HepG2 (cell line): ENCODE measurements around the gene NGB. TPM values are rescaled to one million over a fixed set of nuclear protein-coding genes. Genes with fewer than 3 reads are reported as not detected.

Experiments
- ATAC-seq: fragments of 200-7000 bp; cut with Tn5 transposase; 3 replicates; pipeline ENCODE4 v1.9.1; 2020; ENCODE audit warnings: mild to moderate bottlenecking, moderate library complexity
- Bru-seq: library from RNA; stranded (reverse); fragments of 400-500 nt; gene quantifications from one replicate; lab custom pipeline; 2021; lab: Mats Ljungman, UMichigan
- BruChase-seq, 2 experiments: library from RNA; stranded (reverse); fragments of 400-500 nt; gene quantifications; one replicate each; lab custom pipeline; 2021; lab: Mats Ljungman, UMichigan
- BruUV-seq: library from RNA; stranded (reverse); fragments of 400-500 nt; replicated peaks from 2 replicates; lab custom pipeline; 2021; lab: Mats Ljungman, UMichigan
- CTCF ChIA-PET: fragments of 300-600 bp; formaldehyde crosslinking; extraction: SDS; loops from one replicate; lab custom pipeline; 2021; ENCODE audit warnings: low total read pairs, inconsistent platforms, low intra/inter-chr PET ratio; lab: Yijun Ruan, JAX
- POLR2A ChIA-PET: fragments of 350-600 bp; sonication (Branson Sonifier 250); formaldehyde crosslinking; loops from one replicate; lab custom pipeline; 2020; ENCODE audit warnings: antibody characterized with exemption, inconsistent platforms; lab: Yijun Ruan, JAX
- DNase-seq: peaks from one replicate; pipeline ENCODE4 v3.0.0-alpha.2; 2015; ENCODE audit warnings: low spot score
- FAIRE-seq: peaks from 3 replicates; lab custom pipeline; 2011; peaks lifted over from hg19 to GRCh38; lab: Jason Lieb, UNC
- H2AFZ ChIP-seq: one replicate; pipeline ENCODE4 v1.6.1; 2011; ENCODE audit warnings: low read length, inconsistent platforms
- H3K27ac ChIP-seq: fragments of 300-600 bp; 3 replicates; pipeline ENCODE4 v1.8.0; 2011; ENCODE audit warnings: mixed run types, mild to moderate bottlenecking, mixed read lengths, low read length, inconsistent platforms; ENCODE audit not compliant: insufficient read depth; ENCODE audit errors: extremely low read length
- H3K27me3 ChIP-seq, 2 experiments: fragments of 200-600 bp in 1 of 2; 2 replicates in 1 of 2; 3 replicates in 1 of 2; pipeline versions ENCODE4 v1.6.0 to v1.8.0; 2011; ENCODE audit warnings: low read length in 2 of 2, mild to moderate bottlenecking in 2 of 2, moderate library complexity in 2 of 2, inconsistent platforms in 1 of 2; ENCODE audit not compliant: insufficient read depth in 2 of 2, control insufficient read depth in 1 of 2
- H3K36me3 ChIP-seq, 2 experiments: fragments of 200-600 bp in 1 of 2; replicated peaks in 1 of 2; 2 replicates in 1 of 2; 3 replicates in 1 of 2; pipeline versions ENCODE4 v1.5.1 to v1.8.0; 2011; ENCODE audit warnings: low read length in 2 of 2, inconsistent platforms in 1 of 2; ENCODE audit not compliant: insufficient read depth in 2 of 2, control insufficient read depth in 1 of 2
- H3K4me1 ChIP-seq: 2 replicates; pipeline ENCODE4 v1.5.1; 2012; ENCODE audit warnings: low read length, inconsistent platforms; ENCODE audit not compliant: insufficient read depth
- H3K4me2 ChIP-seq: 2 replicates; pipeline ENCODE4 v1.6.0; 2011; ENCODE audit warnings: low read depth, low read length, inconsistent platforms
- H3K4me3 ChIP-seq, 3 experiments: fragments of 200-600 bp in 1 of 3; sonication (generic), shearing (Covaris generic) in 1 of 3; replicated peaks in 1 of 3; 2 replicates each; pipeline ENCODE4 v1.5.1; 2011 to 2016; ENCODE audit warnings: low read length in 3 of 3, inconsistent platforms in 2 of 3, low read depth in 2 of 3, mild to moderate bottlenecking in 2 of 3, control low read depth in 1 of 3, mixed read lengths in 1 of 3; ENCODE audit not compliant: insufficient read depth in 1 of 3
- H3K79me2 ChIP-seq: one replicate; pipeline ENCODE4 v1.6.1; 2011; ENCODE audit warnings: low read length, inconsistent platforms; ENCODE audit not compliant: insufficient read depth
- H3K9ac ChIP-seq: 2 replicates; pipeline ENCODE4 v1.6.0; 2011; ENCODE audit warnings: mild to moderate bottlenecking, low read depth, low read length, inconsistent platforms; ENCODE audit not compliant: insufficient read depth
- H3K9me3 ChIP-seq: 2 replicates; pipeline ENCODE4 v1.5.1; 2012; ENCODE audit warnings: mild to moderate bottlenecking, low read length
- H4K20me1 ChIP-seq: 2 replicates; pipeline ENCODE4 v1.6.0; 2011; ENCODE audit warnings: inconsistent platforms, mild to moderate bottlenecking, low read length, moderate library complexity; ENCODE audit not compliant: insufficient read depth
- GABPB1 ChIP-seq: IDR thresholded peaks from 2 replicates; pipeline ENCODE4 v1.6.1; 2016; ENCODE audit warnings: mild to moderate bottlenecking, missing genetic modification reagents, moderate library complexity, missing compliant biosample characterization
- IRX3 ChIP-seq: sonication (generic); formaldehyde crosslinking; IDR thresholded peaks from 2 replicates; pipeline ENCODE4 v1.8.1; 2023; ENCODE audit warnings: mild to moderate bottlenecking, low read depth, missing genetic modification reagents, borderline replicate concordance
- JARID2 ChIP-seq: sonication (generic); formaldehyde crosslinking; IDR thresholded peaks from 2 replicates; pipeline ENCODE4 v1.8.1; 2023; ENCODE audit warnings: missing genetic modification reagents, inconsistent platforms; ENCODE audit not compliant: insufficient replicate concordance
- POLR2AphosphoS5 ChIP-seq: IDR thresholded peaks from 2 replicates; pipeline ENCODE4 v1.6.1; 2012; ENCODE audit warnings: low read depth, low read length
- TRIM22 ChIP-seq: fragments of 450-650 bp; IDR thresholded peaks from 2 replicates; pipeline ENCODE4 v1.6.1; 2017
- ZNF333 ChIP-seq: sonication (generic); formaldehyde crosslinking; IDR thresholded peaks from 2 replicates; pipeline ENCODE4 v1.4.0; 2020; ENCODE audit warnings: mild to moderate bottlenecking, missing genetic modification reagents, borderline replicate concordance
- ZNF530 ChIP-seq: sonication (generic); formaldehyde crosslinking; IDR thresholded peaks from 2 replicates; pipeline ENCODE4 v1.5.0; 2020; ENCODE audit warnings: low read depth, mild to moderate bottlenecking, missing genetic modification reagents
- WGBS: methylation state at CpG from one replicate; pipeline ENCODE4 v1.1.6; 2017; ENCODE audit warnings: low lambda C conversion rate; 5-methylcytosine and 5-hydroxymethylcytosine counted together
- in situ Hi-C: cut with HindIII; loops from 2 replicates; pipeline ENCODE4 v1.10.0; 2017; ENCODE audit warnings: low pct_unique_long_range_greater_than_20kb; ENCODE audit not compliant: extremely low pct_ligation_motif_present
- intact Hi-C: fragments of 100-400 bp; cut with micrococcal nuclease; formaldehyde crosslinking; loops from one replicate; pipeline ENCODE4 v1.10.0; 2022; ENCODE audit not compliant: unreplicated experiment
- long read RNA-seq, 2 experiments: library from RNA in 1 of 2; library from polyadenylated mRNA in 1 of 2; stranded (forward) in 1 of 2; unstranded in 1 of 2; transcript quantifications; one replicate each; pipeline ENCODE4 v2.0.0, GENCODE V29; 2019 to 2022
- polyA minus RNA-seq, 3 experiments: library from RNA; depleted of rRNA, polyadenylated mRNA; stranded (reverse); fragments of >200 nt; gene quantifications; 2 replicates each; pipeline ENCODE4 v1.2.3, GENCODE V29; 2011; ENCODE audit warnings: low replicate concordance in 1 of 3
- polyA plus RNA-seq, 8 experiments: library from polyadenylated mRNA; depleted of rRNA in 3 of 8; stranded (reverse) in 7 of 8; unstranded in 1 of 8; fragments of >200 nt; fragmentation: Illumina TruSeq in 4 of 8; extraction: Trizol in 4 of 8; gene quantifications; 2 replicates each; pipeline versions ENCODE4 v1.2.1 to v1.2.3, GENCODE V29; 2011 to 2016; ENCODE audit warnings: low read depth in 4 of 8, missing spikeins in 1 of 8, mixed read lengths in 1 of 8; ENCODE audit not compliant: insufficient read depth in 1 of 8
- total RNA-seq, 5 experiments: library from RNA; depleted of rRNA; stranded (reverse); fragments of >200 nt; fragmentation: Illumina TruSeq; extraction: Trizol; gene quantifications; 2 replicates each; pipeline ENCODE4 v1.2.3, GENCODE V29; 2016; ENCODE audit warnings: low read depth in 1 of 5

The NGB gene
- total RNA-seq (2016; rRNA removed; fragmentation: Illumina TruSeq; extraction: Trizol) (not detected in 2 replicates), polyA plus RNA-seq (2011; rRNA removed) (0.04 and 0.05 TPM in 2 replicates), polyA minus RNA-seq (2011; rRNA and poly(A)+ RNA removed; ENCODE audit: low replicate concordance) (not detected in 2 replicates), Bru-seq, nascent RNA (not detected), BruChase-seq, experiment 1, labeled RNA remaining after a 6-hour chase (not detected), BruChase-seq, experiment 2, labeled RNA remaining after a 2-hour chase (not detected)
- not detected in 2 replicates for total RNA-seq (2016; cell fraction: cytosol; rRNA removed; fragmentation: Illumina TruSeq; extraction: Trizol; ENCODE audit: low read depth)
- not detected in 2 replicates for total RNA-seq (2016; cell fraction: insoluble cytoplasmic fraction; rRNA removed; fragmentation: Illumina TruSeq; extraction: Trizol)
- not detected in 2 replicates for total RNA-seq (2016; cell fraction: membrane; rRNA removed; fragmentation: Illumina TruSeq; extraction: Trizol)
- not detected in 2 replicates for total RNA-seq (2016; cell fraction: nucleus; rRNA removed; fragmentation: Illumina TruSeq; extraction: Trizol)
- 0.03 and 0.09 TPM in 2 replicates for polyA plus RNA-seq (2011; cell fraction: cytosol; rRNA removed)
- not detected in 2 replicates for polyA plus RNA-seq (2011; cell fraction: nucleus; rRNA removed)
- polyA plus RNA-seq (2012) = not detected in 2 replicates
- not detected in 2 replicates for polyA plus RNA-seq (2016; cell fraction: cytosol; fragmentation: Illumina TruSeq; extraction: Trizol; ENCODE audit: low read depth)
- polyA plus RNA-seq (2016; cell fraction: insoluble cytoplasmic fraction; fragmentation: Illumina TruSeq; extraction: Trizol; ENCODE audit: low read depth) = not detected in 2 replicates
- polyA plus RNA-seq (2016; cell fraction: membrane; fragmentation: Illumina TruSeq; extraction: Trizol; ENCODE audit: low read depth) = 0.09 TPM in 1 of 2 replicates, not detected in the other
- polyA plus RNA-seq (2016; cell fraction: nucleus; fragmentation: Illumina TruSeq; extraction: Trizol; ENCODE audit: insufficient read depth, low read depth) = not detected in 2 replicates
- not detected in 2 replicates for polyA minus RNA-seq (2011; cell fraction: cytosol; rRNA and poly(A)+ RNA removed)
- polyA minus RNA-seq (2011; cell fraction: nucleus; rRNA and poly(A)+ RNA removed) = not detected in 2 replicates
- long read RNA-seq, experiment 1, partial matches to known transcripts = 0 of 1 reads
- long read RNA-seq, experiment 1, other reads (novel, unspliced or antisense) = 0 of 1 reads
- long read RNA-seq, experiment 2 = 0 reads

- Histone ChIP-seq H3K4me2 (no peak within 1 kb of the TSS), H3K4me3 (no peak within 1 kb of the TSS)
Measured at GRCh38 chr14:77271113-77271710, at the start of gene NGB. Gene NGB (minus strand): TSS chr14:77271206. CDS start chr14:77270937, 269 bp downstream.

More at GRCh38 chr14:77271113-77271710, at the start of gene NGB:
- ATAC-seq = peak; percentile 9; the same call in 1 of the 3 replicates
- in situ Hi-C loops (no loop called here), intact Hi-C loops (no loop called here)
- H2AFZ ChIP-seq = no peak within 1 kb of the TSS
- FAIRE-seq = no peak
- CTCF ChIA-PET = no interaction called here
- DNase-seq = no peak
- H4K20me1 ChIP-seq = no peaks in the 10 kb centered on the region
- no peak within 1 kb of the TSS for H3K9ac ChIP-seq
- H3K27ac ChIP-seq = no peak within 1 kb of the TSS
- BruUV-seq = no TSS peak
- 85% methylated on average over 1 of the region's 38 CpGs for WGBS
- no peaks in the 10 kb centered on the region for H3K9me3 ChIP-seq
- H3K27me3 ChIP-seq = peaks cover 7 to 26% of the 10 kb centered on the region in 2 experiments; a peak in 3 of 5 replicates
- no peaks in the 10 kb centered on the region for H3K36me3 ChIP-seq
- POLR2A ChIA-PET = no interaction called here
- H3K79me2 ChIP-seq = no peaks in the 10 kb centered on the region
- TF ChIP-seq TRIM22 = no peak
- TF ChIP-seq POLR2AphosphoS5 = no peak
- TF ChIP-seq GABPB1 (CRISPR knock-in tag) = no peak
- no peak for TF ChIP-seq IRX3 (CRISPR knock-in tag)
- TF ChIP-seq JARID2 = no peak
- TF ChIP-seq ZNF333 (CRISPR knock-in tag) = no peak
- no peak for TF ChIP-seq ZNF530
- TF ChIP-seq, all 625 proteins: peak for 0
- no peaks in the 10 kb centered on the region for H3K4me1 ChIP-seq
